Activated CD8-positive, alpha-beta T cell treated with anti-CD3 and anti-CD28 coated beads, Interleukin-2, amount 10 ng/mL, durations not matched to agents 7 days and 5 days (primary cell): ENCODE measurements around the gene OSBPL3. TPM values are rescaled to one million over a fixed set of nuclear protein-coding genes. Genes with fewer than 3 reads are reported as not detected.
"Not testable (repeated sequence)": the region's sequence is repeated elsewhere in the genome, so short reads cannot be mapped to it uniquely, and the experiment has no call there.

Experiments used
- ATAC-seq: fragments of 150-1000 bp; cut with Tn5 transposase; one replicate; pipeline ENCODE4 v1.10.0; 2021; ENCODE audit warnings: moderate library complexity
- CTCF ChIA-PET: fragments of 350-600 bp; sonication (Branson Sonifier 250); formaldehyde crosslinking; loops from one replicate; lab custom pipeline; 2021; ENCODE audit warnings: antibody characterized with exemption; lab: Charles Lee
- POLR2A ChIA-PET: fragments of 350-600 bp; sonication (Branson Sonifier 250); formaldehyde crosslinking; loops from one replicate; lab custom pipeline; 2021; ENCODE audit warnings: antibody characterized with exemption; lab: Charles Lee
- DNase-seq: peaks from one replicate; pipeline ENCODE4 v3.0.0-alpha.2; 2020
- H3K27ac Mint-ChIP-seq: one replicate; pipeline ENCODE4 v1.8.0; 2021; ENCODE audit warnings: mild to moderate bottlenecking, mixed read lengths
- H3K27me3 Mint-ChIP-seq: one replicate; pipeline ENCODE4 v1.8.0; 2021; ENCODE audit warnings: low read depth, mixed read lengths
- H3K36me3 Mint-ChIP-seq: one replicate; pipeline ENCODE4 v1.8.0; 2021; ENCODE audit warnings: low read depth, mixed read lengths
- H3K4me1 Mint-ChIP-seq: one replicate; pipeline ENCODE4 v1.8.0; 2021; ENCODE audit warnings: low read depth, mixed read lengths
- H3K4me3 Mint-ChIP-seq: one replicate; pipeline ENCODE4 v1.8.0; 2021; ENCODE audit warnings: mild to moderate bottlenecking, mixed read lengths
- H3K9me3 Mint-ChIP-seq: one replicate; pipeline ENCODE4 v1.8.0; 2022; ENCODE audit warnings: mixed read lengths; ENCODE audit not compliant: insufficient read depth
- total RNA-seq, 2 experiments: library from RNA; stranded (reverse); gene quantifications; one replicate each; pipeline ENCODE4 v1.2.3, GENCODE V29; 2021

The OSBPL3 gene
- total RNA-seq, 2 experiments from 2014 or later: 73.0 to 83.0 TPM

- Mint-ChIP-seq H3K27ac (no peak overlapping the region), H3K9me3 (peaks cover 3% of the 10 kb centered on the region), H3K27me3 (no peaks in the 10 kb centered on the region), H3K4me1 (peaks cover 25% of the 10 kb centered on the region), H3K36me3 (peaks cover 71% of the 10 kb centered on the region), H3K4me3 (no peak overlapping the region)
- ChIA-PET CTCF (interaction anchor here (0.9 kb wide), 1 partner anchor 14 kb away, joined by 4 read pairs; no protein-coding TSS in a partner anchor), POLR2A (no interaction called here)
- ATAC-seq: no peak
- DNase-seq: no peak
Measured at GRCh38 chr7:24798261-24798660, 181.7 kb downstream of the OSBPL3 start.

GRCh38 chr7:24797270-24797669 is 182.7 kb downstream of the OSBPL3 start:
- Mint-ChIP-seq H3K27ac (no peak overlapping the region), H3K9me3 (peaks cover under 1% of the 10 kb centered on the region), H3K4me1 (peaks cover 25% of the 10 kb centered on the region), H3K27me3 (no peaks in the 10 kb centered on the region), H3K4me3 (no peak overlapping the region), H3K36me3 (peaks cover 67% of the 10 kb centered on the region)
- ATAC-seq (no peak), DNase-seq (no peak)
- CTCF ChIA-PET: interaction anchor here (0.9 kb wide), 1 partner anchor 15 kb away, joined by 4 read pairs; no protein-coding TSS in a partner anchor
- POLR2A ChIA-PET: no interaction called here

- no peak overlapping the region for H3K27ac Mint-ChIP-seq
- peaks cover 16% of the 10 kb centered on the region for H3K4me1 Mint-ChIP-seq
- no peak for ATAC-seq
- H3K27me3 Mint-ChIP-seq: no peaks in the 10 kb centered on the region
- peaks cover 58% of the 10 kb centered on the region for H3K36me3 Mint-ChIP-seq
- POLR2A ChIA-PET: no interaction called here
- no peak overlapping the region for H3K4me3 Mint-ChIP-seq
- no peak for DNase-seq
- no peaks in the 10 kb centered on the region for H3K9me3 Mint-ChIP-seq
- CTCF ChIA-PET: interaction anchor here (0.6 to 1.3 kb wide), 3 partner anchors 11 to 116 kb away, joined by 3 read pairs; no protein-coding TSS in a partner anchor
Measured at GRCh38 chr7:24795407-24795767, 184.6 kb downstream of the OSBPL3 start.

- H3K4me3 Mint-ChIP-seq, POLR2A ChIA-PET, ATAC-seq, H3K9me3 Mint-ChIP-seq, H3K27me3 Mint-ChIP-seq, DNase-seq: not testable (repeated sequence)
- CTCF ChIA-PET: interaction anchor here (0.6 to 1.3 kb wide), 4 partner anchors 11 to 117 kb away, joined by 3 read pairs; no protein-coding TSS in a partner anchor
- Mint-ChIP-seq H3K36me3 (peaks cover 55% of the 10 kb centered on the region), H3K4me1 (peaks cover 15% of the 10 kb centered on the region), H3K27ac (peak overlapping the region; percentile 47)
Measured at GRCh38 chr7:24794751-24795406, 185.1 kb downstream of the OSBPL3 start.

- no peak overlapping the region for H3K4me3 Mint-ChIP-seq
- H3K36me3 Mint-ChIP-seq: peaks cover 54% of the 10 kb centered on the region
- H3K9me3 Mint-ChIP-seq: no peaks in the 10 kb centered on the region
- ATAC-seq (peak; percentile 49), DNase-seq (no peak)
- ChIA-PET CTCF (interaction anchor here (1.1 kb wide), 1 partner anchor 19 kb away, joined by 3 read pairs; no protein-coding TSS in a partner anchor), POLR2A (no interaction called here)
- H3K27me3 Mint-ChIP-seq: no peaks in the 10 kb centered on the region
- H3K27ac Mint-ChIP-seq: peak overlapping the region; percentile 47
- H3K4me1 Mint-ChIP-seq: peaks cover 15% of the 10 kb centered on the region
Measured at GRCh38 chr7:24793982-24794648, 185.9 kb downstream of the OSBPL3 start.

GRCh38 chr7:24788961-24789576 is 190.9 kb downstream of the OSBPL3 start:
- CTCF ChIA-PET: interaction anchor here (1.1 kb wide), 1 partner anchor 25 kb away, joined by 3 read pairs; no protein-coding TSS in a partner anchor
- peaks cover 8% of the 10 kb centered on the region for H3K9me3 Mint-ChIP-seq
- POLR2A ChIA-PET: no interaction called here
- no peaks in the 10 kb centered on the region for H3K27me3 Mint-ChIP-seq
- H3K27ac Mint-ChIP-seq: no peak overlapping the region
- no peak for ATAC-seq
- H3K4me1 Mint-ChIP-seq: peaks cover 11% of the 10 kb centered on the region
- H3K4me3 Mint-ChIP-seq: no peak overlapping the region
- peaks cover 20% of the 10 kb centered on the region for H3K36me3 Mint-ChIP-seq
- DNase-seq: no peak

GRCh38 chr7:24788075-24788474 is 191.9 kb downstream of the OSBPL3 start:
- peaks cover 29% of the 10 kb centered on the region for H3K36me3 Mint-ChIP-seq
- H3K27me3 Mint-ChIP-seq: no peaks in the 10 kb centered on the region
- ChIA-PET CTCF (interaction anchor here (1.1 kb wide), 1 partner anchor 24 kb away, joined by 3 read pairs; no protein-coding TSS in a partner anchor), POLR2A (no interaction called here)
- H3K4me3 Mint-ChIP-seq: no peak overlapping the region
- H3K4me1 Mint-ChIP-seq: peaks cover 7% of the 10 kb centered on the region
- ATAC-seq (no peak), DNase-seq (no peak)
- H3K27ac Mint-ChIP-seq: no peak overlapping the region
- peaks cover 8% of the 10 kb centered on the region for H3K9me3 Mint-ChIP-seq

GRCh38 chr7:24786941-24787340 is 193.0 kb downstream of the OSBPL3 start:
- Mint-ChIP-seq H3K4me1 (peaks cover 7% of the 10 kb centered on the region), H3K27me3 (no peaks in the 10 kb centered on the region), H3K4me3 (no peak overlapping the region), H3K27ac (peak overlapping the region; percentile 37), H3K36me3 (peaks cover 23% of the 10 kb centered on the region), H3K9me3 (peaks cover 8% of the 10 kb centered on the region)
- ChIA-PET CTCF (no interaction called here), POLR2A (no interaction called here)
- no peak for ATAC-seq
- peak; percentile 25 for DNase-seq

- no peak for DNase-seq
- no peaks in the 10 kb centered on the region for H3K27me3 Mint-ChIP-seq
- peaks cover 7% of the 10 kb centered on the region for H3K4me1 Mint-ChIP-seq
- H3K4me3 Mint-ChIP-seq: no peak overlapping the region
- ChIA-PET CTCF (no interaction called here), POLR2A (no interaction called here)
- no peak for ATAC-seq
- H3K27ac Mint-ChIP-seq: no peak overlapping the region
- H3K9me3 Mint-ChIP-seq: peaks cover 8% of the 10 kb centered on the region
- H3K36me3 Mint-ChIP-seq: peaks cover 19% of the 10 kb centered on the region
Measured at GRCh38 chr7:24786306-24786705, 193.7 kb downstream of the OSBPL3 start.

- Mint-ChIP-seq H3K27ac (no peak overlapping the region), H3K27me3 (no peaks in the 10 kb centered on the region), H3K4me3 (no peak overlapping the region), H3K4me1 (peaks cover 7% of the 10 kb centered on the region), H3K36me3 (peaks cover 16% of the 10 kb centered on the region), H3K9me3 (peaks cover 8% of the 10 kb centered on the region)
- ChIA-PET POLR2A (no interaction called here), CTCF (no interaction called here)
- no peak for DNase-seq
- no peak for ATAC-seq
Measured at GRCh38 chr7:24784277-24784676, 195.7 kb downstream of the OSBPL3 start.

- H3K27ac Mint-ChIP-seq: no peak overlapping the region
Measured at GRCh38 chr7:24783698-24784097, 196.3 kb downstream of the OSBPL3 start.

GRCh38 chr7:24781106-24781505 is 198.9 kb downstream of the OSBPL3 start:
- Mint-ChIP-seq H3K9me3 (peaks cover 8% of the 10 kb centered on the region), H3K4me1 (peaks cover 2% of the 10 kb centered on the region), H3K27me3 (no peaks in the 10 kb centered on the region), H3K27ac (no peak overlapping the region), H3K36me3 (peaks cover 13% of the 10 kb centered on the region), H3K4me3 (no peak overlapping the region)
- ChIA-PET CTCF (no interaction called here), POLR2A (no interaction called here)
- ATAC-seq (no peak), DNase-seq (no peak)

More at GRCh38 chr7:24783698-24784097, 196.3 kb downstream of the OSBPL3 start:
- ATAC-seq (no peak), DNase-seq (no peak)
- no peaks in the 10 kb centered on the region for H3K27me3 Mint-ChIP-seq
- peaks cover 15% of the 10 kb centered on the region for H3K36me3 Mint-ChIP-seq
- no peak overlapping the region for H3K4me3 Mint-ChIP-seq
- ChIA-PET POLR2A (no interaction called here), CTCF (no interaction called here)
- H3K4me1 Mint-ChIP-seq: peaks cover 7% of the 10 kb centered on the region
- H3K9me3 Mint-ChIP-seq: peaks cover 8% of the 10 kb centered on the region
